DOHH2 (cell line): ENCODE results near the gene PDGFD.
A peak's percentile ranks its signal among the peaks of the same experiment; 100 is the strongest.

ENCODE experiments used
- H3F3A ChIP-seq: fragments of 200-600 bp; sonication (generic), shearing (Covaris generic); 2 replicates; pipeline ENCODE4 v1.6.0; 2016; ENCODE audit warnings: antibody characterized with exemption, mild to moderate bottlenecking; ENCODE audit not compliant: control insufficient read depth, insufficient read depth
- H3K27ac ChIP-seq: fragments of 200-600 bp; sonication (generic); 2 replicates; pipeline ENCODE4 v1.5.1; 2014; ENCODE audit warnings: low read depth, mild to moderate bottlenecking, low read length, moderate library complexity
- H3K27me3 ChIP-seq: fragments of 200-600 bp; sonication (generic); 2 replicates; pipeline ENCODE4 v1.6.1; 2014; ENCODE audit warnings: mild to moderate bottlenecking, low read length, mixed read lengths; ENCODE audit not compliant: control insufficient read depth
- H3K36me3 ChIP-seq: fragments of 200-600 bp; sonication (generic); 2 replicates; pipeline ENCODE4 v1.6.1; 2014; ENCODE audit warnings: mild to moderate bottlenecking, low read length, moderate library complexity, mixed read lengths; ENCODE audit not compliant: control insufficient read depth
- H3K4me1 ChIP-seq: fragments of 200-600 bp; sonication (generic); 2 replicates; pipeline ENCODE4 v1.6.1; 2014; ENCODE audit warnings: mild to moderate bottlenecking, low read length, mixed read lengths; ENCODE audit not compliant: control insufficient read depth
- H3K4me2 ChIP-seq: fragments of 200-600 bp; sonication (generic); 2 replicates; pipeline ENCODE4 v1.6.0; 2014; ENCODE audit warnings: mild to moderate bottlenecking, low read length, moderate library complexity
- H3K4me3 ChIP-seq: fragments of 200-600 bp; sonication (generic); 2 replicates; pipeline ENCODE4 v1.5.1; 2014; ENCODE audit warnings: mild to moderate bottlenecking, low read length, mixed read lengths
- H3K79me2 ChIP-seq: fragments of 200-600 bp; sonication (generic); 2 replicates; pipeline ENCODE4 v1.6.1; 2014; ENCODE audit warnings: mild to moderate bottlenecking, low read length, mixed read lengths; ENCODE audit not compliant: control insufficient read depth
- H3K9me2 ChIP-seq: fragments of 200-600 bp; sonication (generic); replicated peaks from 2 replicates; pipeline ENCODE4 v1.6.1; 2014; ENCODE audit warnings: mild to moderate bottlenecking, low read length, mixed read lengths; ENCODE audit not compliant: control insufficient read depth
- H3K9me3 ChIP-seq: fragments of 200-600 bp; sonication (generic); 2 replicates; pipeline ENCODE4 v1.6.1; 2014; ENCODE audit warnings: antibody characterized with exemption, low read length, mixed read lengths; ENCODE audit not compliant: control insufficient read depth, insufficient read depth
- H4K20me1 ChIP-seq: fragments of 200-600 bp; sonication (generic); 2 replicates; pipeline ENCODE4 v1.6.0; 2014; ENCODE audit warnings: low read depth, mild to moderate bottlenecking, antibody characterized with exemption, low read length, moderate library complexity; ENCODE audit not compliant: control insufficient read depth, insufficient read depth
- EZH2phosphoT487 ChIP-seq: fragments of 200-600 bp; sonication (generic); IDR thresholded peaks from 2 replicates; pipeline ENCODE4 v1.6.1; 2017; ENCODE audit warnings: borderline replicate concordance, mild to moderate bottlenecking, antibody characterized with exemption, low read length, moderate library complexity, mixed read lengths
- TF ChIP-seq, protein P1 (sequence below): fragments of 200-600 bp; sonication (generic); IDR thresholded peaks from one replicate; pipeline ENCODE4 v1.5.1; 2014; ENCODE audit warnings: antibody characterized with exemption, mild to moderate bottlenecking, low read depth, low read length; ENCODE audit not compliant: poor library complexity, severe bottlenecking

The PDGFD gene

DNA sequence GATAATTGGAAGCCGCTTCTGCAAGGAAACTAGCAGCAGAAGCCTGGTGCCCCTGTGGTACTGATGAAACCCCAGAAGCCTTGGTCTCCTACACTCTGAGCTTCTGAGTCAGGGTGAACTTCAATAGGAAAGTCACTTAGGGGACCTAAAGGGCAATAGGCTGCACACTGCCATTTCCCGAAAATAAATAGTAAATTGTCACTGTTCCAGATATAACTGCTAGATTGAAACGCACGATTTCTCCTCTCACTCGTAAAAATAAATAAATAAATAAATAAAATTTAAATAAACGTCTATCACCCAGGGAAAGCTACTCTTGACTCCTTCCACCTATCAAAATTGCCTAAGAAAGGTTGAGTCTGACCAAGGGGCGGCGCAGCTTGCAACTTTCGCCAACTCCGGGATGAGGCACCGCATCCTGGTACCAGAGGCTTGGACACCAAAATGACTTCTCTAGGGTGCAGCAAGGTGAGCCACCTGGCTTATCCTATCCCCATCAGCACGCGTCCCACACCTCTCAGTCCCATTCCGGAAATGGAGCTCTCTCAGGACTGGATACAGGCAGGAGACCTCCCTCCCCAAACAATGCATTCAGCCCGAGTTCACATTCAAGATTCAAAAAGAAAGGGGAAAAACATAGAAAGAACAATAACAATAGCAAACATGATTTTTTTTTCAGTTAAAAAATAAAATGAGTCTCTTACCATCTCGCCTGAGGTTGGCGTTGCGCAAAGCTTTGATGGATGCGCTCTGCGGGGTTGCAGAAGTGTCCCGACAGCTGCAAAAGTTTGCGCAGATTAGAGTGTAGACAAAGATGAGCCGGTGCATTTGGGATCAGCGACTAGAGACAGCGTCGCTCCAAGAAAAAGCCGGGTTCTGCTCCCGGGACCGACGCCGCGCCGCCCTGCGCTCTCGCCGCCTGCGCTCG lies 583 bp downstream of the PDGFD start:
- peak overlapping the region; percentile 53 for H3K27ac ChIP-seq
- H3K27me3 ChIP-seq = no peaks in the 10 kb centered on the region
- H3F3A ChIP-seq = no peaks in the 10 kb centered on the region; the same call in 1 of the 2 replicates
- H3K4me1 ChIP-seq = peaks cover 46% of the 10 kb centered on the region
- H3K4me2 ChIP-seq = peak overlapping the region; percentile 93
- no peaks in the 10 kb centered on the region for H3K9me2 ChIP-seq
- H3K4me3 ChIP-seq = peak overlapping the region; percentile 91
- no peaks in the 10 kb centered on the region for H3K9me3 ChIP-seq
- no peaks in the 10 kb centered on the region for H4K20me1 ChIP-seq
- H3K36me3 ChIP-seq = no peaks in the 10 kb centered on the region
- TF ChIP-seq EZH2phosphoT487 = no peak
- TF ChIP-seq, protein P1, sequence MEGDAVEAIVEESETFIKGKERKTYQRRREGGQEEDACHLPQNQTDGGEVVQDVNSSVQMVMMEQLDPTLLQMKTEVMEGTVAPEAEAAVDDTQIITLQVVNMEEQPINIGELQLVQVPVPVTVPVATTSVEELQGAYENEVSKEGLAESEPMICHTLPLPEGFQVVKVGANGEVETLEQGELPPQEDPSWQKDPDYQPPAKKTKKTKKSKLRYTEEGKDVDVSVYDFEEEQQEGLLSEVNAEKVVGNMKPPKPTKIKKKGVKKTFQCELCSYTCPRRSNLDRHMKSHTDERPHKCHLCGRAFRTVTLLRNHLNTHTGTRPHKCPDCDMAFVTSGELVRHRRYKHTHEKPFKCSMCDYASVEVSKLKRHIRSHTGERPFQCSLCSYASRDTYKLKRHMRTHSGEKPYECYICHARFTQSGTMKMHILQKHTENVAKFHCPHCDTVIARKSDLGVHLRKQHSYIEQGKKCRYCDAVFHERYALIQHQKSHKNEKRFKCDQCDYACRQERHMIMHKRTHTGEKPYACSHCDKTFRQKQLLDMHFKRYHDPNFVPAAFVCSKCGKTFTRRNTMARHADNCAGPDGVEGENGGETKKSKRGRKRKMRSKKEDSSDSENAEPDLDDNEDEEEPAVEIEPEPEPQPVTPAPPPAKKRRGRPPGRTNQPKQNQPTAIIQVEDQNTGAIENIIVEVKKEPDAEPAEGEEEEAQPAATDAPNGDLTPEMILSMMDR = peak; percentile 41
- peaks cover 40% of the 10 kb centered on the region for H3K79me2 ChIP-seq

DNA sequence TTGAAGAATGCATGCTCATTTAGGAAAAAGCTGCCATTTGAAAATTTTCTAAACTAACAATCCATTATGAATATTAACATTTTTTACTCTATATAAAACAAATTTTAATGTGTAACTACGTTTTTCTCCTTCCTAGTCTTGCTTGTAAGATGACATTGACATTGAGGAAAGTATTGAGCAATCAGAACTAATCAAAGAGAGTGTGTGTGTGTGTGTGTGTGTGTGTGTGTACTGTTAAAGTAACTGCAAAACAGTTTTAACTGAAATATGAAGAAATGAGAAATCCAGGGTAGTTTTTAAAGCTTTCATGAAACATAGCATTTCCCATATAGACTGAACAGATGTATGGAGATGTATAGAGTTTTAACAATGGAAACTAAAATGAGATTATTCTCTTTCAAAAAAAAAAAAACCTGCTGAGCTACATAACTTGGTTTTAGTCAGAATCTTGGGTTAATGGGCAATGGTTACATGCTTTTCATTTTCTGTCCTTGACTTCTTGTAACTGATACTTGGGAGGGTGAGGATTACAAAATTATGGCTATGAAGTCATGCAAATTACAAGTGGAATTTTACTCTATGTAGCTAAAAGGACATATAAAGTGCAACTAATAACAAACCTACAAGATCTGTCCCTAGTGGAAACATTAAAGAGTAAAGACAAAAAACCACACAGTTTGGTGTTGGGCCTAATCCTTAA lies 2.0 kb downstream of the PDGFD start:
- no peaks in the 10 kb centered on the region; the same call in 1 of the 2 replicates for H3F3A ChIP-seq
- no peaks in the 10 kb centered on the region for H4K20me1 ChIP-seq
- H3K27me3 ChIP-seq = no peaks in the 10 kb centered on the region
- peaks cover 49% of the 10 kb centered on the region for H3K79me2 ChIP-seq
- H3K4me2 ChIP-seq = peak overlapping the region; percentile 93
- H3K27ac ChIP-seq = no peak overlapping the region
- peak overlapping the region; percentile 91 for H3K4me3 ChIP-seq
- peaks cover 3% of the 10 kb centered on the region; the same call in 1 of the 2 replicates for H3K36me3 ChIP-seq
- H3K9me2 ChIP-seq = no peaks in the 10 kb centered on the region
- no peaks in the 10 kb centered on the region for H3K9me3 ChIP-seq
- peaks cover 50% of the 10 kb centered on the region for H3K4me1 ChIP-seq
- TF ChIP-seq, protein P1 = no peak
- TF ChIP-seq EZH2phosphoT487 = no peak

DNA sequence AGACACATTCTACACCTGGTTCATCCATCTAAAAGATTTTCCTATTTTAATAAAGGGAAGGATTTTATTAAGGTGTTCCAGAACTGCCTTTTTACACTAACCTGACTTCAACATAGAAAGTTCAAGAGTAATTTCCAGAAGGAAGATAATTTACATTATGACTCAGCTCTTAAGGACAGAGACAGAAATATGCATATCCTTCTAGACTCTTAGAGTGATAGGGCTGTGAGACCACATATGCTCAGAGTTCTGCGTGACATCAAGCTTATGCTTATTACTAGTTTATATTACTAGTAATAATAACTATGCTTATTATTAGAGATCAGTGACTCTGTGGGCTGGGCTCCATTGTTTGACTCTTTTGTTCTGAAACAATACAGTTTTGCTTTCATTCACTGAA lies 4.6 kb downstream of the PDGFD start:
- peaks cover 50% of the 10 kb centered on the region for H3K4me1 ChIP-seq

More for the DNA sequence above, 4.6 kb downstream of the PDGFD start:
- Histone ChIP-seq H3F3A (no peaks in the 10 kb centered on the region; the same call in 1 of the 2 replicates), H3K9me2 (no peaks in the 10 kb centered on the region), H3K9me3 (no peaks in the 10 kb centered on the region), H4K20me1 (no peaks in the 10 kb centered on the region), H3K36me3 (peaks cover 3% of the 10 kb centered on the region; the same call in 1 of the 2 replicates), H3K79me2 (peaks cover 64% of the 10 kb centered on the region), H3K27me3 (no peaks in the 10 kb centered on the region), H3K4me3 (no peak overlapping the region; the same call in 1 of the 2 replicates), H3K27ac (no peak overlapping the region), H3K4me2 (peak overlapping the region; percentile 93)
- no peak for TF ChIP-seq EZH2phosphoT487
- TF ChIP-seq, protein P1 = no peak
